GM18526 (cell line): ENCODE data around the gene AMFR.

Experiments
- POLR2A ChIP-seq: IDR thresholded peaks from 3 replicates; pipeline ENCODE4 v1.6.1; 2011; ENCODE audit not compliant: insufficient read length; ENCODE audit errors: extremely low read depth

The AMFR gene

DNA sequence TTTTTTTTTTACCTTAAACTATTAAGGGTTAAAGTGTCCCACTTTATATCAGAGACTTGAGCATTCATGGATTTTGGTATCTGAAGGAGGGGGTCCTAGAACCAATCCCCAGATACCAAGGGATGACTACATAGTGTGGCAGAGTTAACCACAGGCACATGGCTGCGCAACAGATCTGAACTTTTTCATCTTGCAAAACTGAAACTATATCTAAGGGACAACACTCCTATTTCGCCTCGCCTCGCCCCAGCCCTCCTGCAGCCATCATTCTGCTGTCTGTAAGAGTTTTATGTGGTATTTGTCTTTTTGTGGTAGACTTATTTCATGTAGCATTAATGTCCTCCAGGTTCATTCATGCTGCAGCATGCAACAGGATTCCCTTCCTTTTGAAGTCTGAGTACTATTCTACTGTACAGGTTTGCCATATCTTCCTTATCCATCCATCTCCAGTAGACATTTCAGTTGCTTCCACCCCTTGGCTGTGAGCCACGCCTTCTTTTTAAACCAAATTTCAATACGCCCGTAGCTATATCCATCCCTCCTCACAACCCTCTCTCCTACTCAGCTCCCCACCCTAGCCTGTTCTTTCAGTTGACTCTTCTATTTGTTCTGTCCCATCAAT is 53.2 kb downstream of the AMFR start:
- no peak for TF ChIP-seq POLR2A

DNA sequence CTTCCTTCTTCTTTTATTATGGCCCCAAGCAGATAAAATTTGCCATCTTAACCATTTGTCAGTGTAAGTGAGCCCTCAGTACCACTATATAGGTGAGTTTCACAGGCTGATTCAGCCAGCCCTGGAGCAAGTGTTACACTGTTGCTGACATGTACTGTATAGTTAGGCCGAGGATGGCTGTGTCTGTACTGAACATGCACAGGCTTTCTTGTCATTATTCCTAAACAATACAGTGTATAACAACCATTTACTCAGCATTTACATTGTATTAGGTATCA is 53.7 kb downstream of the AMFR start:
- no peak for TF ChIP-seq POLR2A

DNA sequence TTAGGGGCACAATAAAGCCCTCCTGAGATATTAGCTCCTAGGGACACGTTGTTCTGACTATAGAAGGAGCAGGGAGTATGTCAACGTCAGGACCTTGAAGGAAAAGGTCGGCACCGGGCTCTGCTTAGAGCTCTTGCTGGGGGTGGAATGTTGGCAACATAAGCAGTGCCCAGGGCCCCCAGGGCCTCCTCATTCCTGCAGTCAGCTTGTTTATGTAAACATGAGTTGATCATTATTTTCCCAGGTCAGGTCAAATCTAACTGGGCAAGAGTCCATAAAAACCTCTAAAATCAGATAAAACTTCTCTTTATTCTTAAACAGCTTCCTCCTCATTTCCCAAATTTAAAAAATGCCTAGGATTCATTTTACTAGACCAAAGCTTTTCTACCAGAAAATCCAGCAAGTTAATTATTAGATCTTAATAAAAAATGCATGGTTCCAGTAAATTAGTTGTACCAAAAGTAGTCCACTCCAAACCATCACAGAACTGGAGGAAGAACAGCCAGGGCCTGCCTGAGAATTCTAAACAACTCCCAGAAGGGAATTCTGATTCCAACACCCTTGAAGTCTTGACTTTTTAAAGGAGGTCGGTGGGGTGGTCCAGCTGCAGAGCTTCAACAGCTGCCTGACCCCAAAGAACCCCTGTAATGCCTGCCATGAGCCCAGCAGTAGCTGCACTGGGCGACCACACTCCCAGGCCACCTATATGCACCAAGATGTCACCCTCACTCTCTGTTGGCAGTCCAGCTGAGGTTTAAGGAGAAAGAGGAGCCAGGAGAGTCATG is 54.3 kb downstream of the AMFR start:
- no peak for TF ChIP-seq POLR2A

DNA sequence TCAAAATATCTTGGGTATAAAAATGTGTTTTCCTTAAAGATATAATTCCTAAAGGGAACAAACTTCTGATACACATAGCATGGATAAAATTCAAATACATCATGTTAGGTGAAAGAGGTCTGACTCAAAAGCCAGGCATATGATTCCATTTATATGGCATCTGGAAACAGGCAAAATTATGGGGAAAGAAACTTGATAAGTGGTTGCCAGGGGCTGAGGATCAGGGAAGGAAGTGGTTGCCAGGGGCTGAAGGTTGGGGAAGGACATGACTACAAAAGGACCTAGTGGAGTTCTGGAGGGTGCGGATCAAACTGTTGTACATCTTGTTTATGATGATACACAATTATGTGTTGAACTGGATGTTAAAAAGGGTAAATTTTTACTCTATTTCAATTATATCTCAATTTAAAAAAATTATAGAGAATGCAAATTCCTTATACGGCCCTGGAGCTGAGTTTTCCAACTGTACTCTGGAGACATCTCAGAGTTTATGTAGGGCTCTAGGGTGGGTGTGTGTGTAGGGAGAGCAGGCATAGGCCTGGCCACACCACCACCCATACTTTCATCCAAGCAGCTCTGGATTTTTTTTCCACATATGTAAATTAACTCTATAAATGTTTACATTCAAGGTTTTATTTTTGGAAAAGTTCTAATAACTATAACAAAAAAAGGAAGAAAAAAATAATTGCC is 55.0 kb downstream of the AMFR start:
- no peak for TF ChIP-seq POLR2A

DNA sequence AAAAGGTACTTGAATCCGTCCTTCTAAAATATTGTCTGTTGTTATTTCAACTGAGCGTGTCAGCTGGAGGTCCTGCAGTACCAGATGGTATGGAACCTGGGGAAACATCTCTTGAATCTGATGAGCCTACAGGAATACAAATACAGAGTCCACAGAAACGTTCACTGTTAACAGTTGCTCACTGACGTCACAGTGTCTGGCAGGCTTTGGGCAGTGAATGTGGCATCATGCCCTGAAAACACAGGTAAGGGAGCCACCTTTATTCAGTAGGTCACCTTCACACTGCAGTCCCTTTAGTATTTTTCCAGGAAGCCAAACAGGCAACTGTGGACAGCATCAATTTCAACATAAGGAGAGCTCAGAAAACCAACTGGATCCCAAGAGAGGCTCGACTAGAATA is 56.1 kb downstream of the AMFR start:
- TF ChIP-seq POLR2A = no peak

DNA sequence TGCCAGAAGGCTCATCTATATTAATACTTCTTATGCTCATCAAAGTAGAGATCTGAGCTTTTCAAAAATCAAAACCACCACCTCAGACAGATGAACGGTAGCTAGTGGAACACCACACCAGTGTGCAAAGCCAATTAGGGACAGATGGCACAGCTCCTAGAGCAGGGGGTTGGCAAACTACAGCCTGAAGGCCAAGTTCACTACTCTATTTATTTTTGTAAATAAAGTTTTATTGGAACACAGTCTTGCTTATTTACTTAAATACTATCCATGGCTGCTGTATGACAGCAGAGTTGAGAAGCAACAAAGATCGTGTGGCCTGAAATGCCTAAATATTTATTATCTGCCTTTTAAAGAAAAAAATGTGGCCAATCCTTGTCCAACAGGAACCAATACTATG is 56.8 kb downstream of the AMFR start:
- no peak for TF ChIP-seq POLR2A

DNA sequence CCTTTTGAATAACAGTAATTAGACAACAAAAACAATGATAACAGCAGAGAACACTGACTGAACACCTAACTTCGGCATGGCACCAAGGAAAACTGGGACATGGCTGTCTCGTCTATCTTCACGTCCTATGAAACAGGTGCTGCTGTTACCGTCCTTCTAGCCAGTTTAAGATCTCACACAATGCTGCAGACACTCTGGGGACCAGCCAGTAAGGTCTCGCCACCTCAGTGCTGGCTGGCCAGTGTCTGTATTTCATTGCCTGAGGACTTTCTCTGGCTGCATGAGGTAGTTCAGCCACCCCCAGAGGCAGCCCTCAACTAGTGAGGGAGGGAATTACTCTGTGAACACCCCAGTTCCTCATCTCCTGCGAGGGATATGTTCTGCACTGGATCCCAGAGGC is 57.6 kb downstream of the AMFR start:
- no peak for TF ChIP-seq POLR2A

DNA sequence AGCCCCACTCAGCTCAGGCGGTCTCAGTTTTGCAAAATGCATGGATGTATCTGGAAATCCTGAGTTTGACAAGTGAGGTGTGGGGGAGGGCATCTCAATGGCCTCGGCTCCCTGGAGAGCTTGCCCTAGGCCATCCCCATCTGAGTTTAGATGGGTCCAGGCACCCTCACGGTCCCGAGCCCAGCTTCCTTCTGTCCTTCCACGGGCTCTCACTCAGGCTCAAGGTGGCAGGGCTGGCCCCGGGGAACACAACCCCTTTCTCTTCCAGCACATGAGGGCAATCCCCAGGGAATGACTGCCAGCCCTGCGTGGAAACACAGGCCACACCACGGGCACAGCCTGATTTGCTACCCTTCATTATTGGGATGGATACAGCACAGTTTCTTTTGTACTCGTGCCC is 58.4 kb downstream of the AMFR start:
- TF ChIP-seq POLR2A = no peak

DNA sequence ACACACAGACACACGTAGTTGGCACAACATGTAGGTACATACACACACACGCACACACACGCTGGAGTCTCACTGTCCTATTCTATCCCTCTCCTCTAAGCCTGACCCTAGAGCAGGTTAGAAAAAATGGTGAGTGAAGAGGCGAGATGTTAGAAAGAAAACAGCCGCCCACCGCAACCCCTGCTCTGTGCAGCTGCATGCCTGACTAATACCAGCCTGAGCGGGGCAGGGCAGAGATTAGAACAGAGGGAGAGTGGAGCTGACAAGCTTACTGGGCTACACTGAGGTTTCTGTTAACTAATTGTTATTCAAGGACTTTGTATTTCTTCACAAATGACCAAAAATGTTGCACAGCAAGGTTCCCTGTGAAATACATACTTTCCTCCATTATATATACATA is 59.8 kb downstream of the AMFR start:
- TF ChIP-seq POLR2A = no peak

DNA sequence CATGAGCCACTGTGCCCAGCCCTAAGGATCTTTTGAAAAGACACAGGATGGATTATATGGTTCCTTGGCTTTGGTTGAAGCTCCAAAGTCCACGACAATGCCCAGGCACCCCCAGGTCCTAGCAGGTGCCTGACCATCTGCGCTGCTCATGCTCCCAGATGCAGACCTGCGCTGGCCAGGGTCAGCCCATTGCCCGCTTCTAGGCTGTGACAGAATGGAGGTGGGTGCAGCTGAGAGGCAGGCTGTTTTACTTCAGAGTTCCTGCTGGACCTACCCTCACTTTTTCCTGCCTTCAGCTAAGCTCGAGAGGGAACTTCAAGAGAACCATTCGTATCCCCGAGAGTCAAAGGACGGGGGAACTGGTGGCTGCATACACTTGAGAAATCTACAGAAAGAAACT is 60.5 kb downstream of the AMFR start:
- no peak for TF ChIP-seq POLR2A

DNA sequence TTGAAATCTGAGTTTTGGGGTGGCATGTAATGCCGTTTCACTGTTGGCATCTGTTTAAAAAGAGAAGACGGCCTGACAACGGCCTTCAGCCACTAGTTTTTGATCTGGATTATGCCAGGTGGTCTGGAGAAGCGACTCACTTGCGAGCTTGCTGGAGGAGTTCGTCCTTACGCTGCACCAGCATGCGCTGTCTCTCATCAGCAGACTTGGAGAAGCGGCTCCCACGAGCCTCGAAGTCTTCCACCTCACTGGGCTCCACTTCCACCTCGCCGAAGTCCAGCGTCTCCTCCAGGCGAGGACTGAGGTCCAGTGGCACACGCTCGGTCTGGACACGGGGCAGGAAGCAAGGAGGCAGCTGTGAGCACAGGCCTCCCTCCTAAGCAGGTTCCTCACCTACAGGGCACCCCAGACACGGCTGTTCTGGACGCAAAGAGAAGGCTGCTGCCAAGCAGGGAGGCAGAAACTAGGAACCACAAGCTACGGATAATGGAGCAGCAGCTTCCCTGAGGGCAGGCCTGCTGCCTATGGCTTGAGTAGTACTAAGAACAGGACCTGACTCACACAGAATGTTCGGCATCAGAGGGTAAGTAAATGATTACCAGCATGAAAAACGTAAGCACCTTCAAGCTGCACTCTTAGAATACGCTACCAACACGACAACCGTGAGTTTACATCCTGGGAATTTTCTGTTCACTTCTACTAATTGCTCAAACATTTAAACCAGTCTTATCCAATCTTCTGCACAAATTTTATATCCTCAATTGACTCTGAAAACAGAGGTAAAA is 61.4 kb downstream of the AMFR start:
- no peak for TF ChIP-seq POLR2A

DNA sequence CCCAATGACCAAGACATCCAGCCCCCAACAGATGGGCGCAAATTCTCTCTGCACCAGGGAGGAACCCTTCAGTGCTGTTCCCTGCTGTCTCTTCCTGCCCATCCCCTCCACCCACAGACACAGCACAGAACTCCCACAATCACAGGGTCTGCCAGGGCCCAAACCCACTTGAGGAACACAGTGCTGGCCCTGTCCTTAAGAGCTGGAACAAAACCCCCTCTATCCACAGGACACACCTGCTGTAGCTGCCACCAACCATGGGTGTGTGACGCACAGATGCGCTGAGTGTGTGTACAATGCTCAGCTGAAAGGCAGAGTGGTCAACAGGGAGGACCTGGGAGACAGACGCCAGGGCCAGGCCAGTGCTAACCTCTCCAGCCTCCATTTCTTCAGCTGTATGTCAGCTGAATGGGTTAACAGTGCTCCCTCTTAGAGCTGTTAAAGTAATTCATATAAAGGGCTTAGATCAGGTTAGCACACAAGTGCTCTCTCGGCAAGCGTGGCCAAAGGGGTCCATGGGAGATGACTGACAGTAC is 62.1 kb downstream of the AMFR start:
- no peak for TF ChIP-seq POLR2A

DNA sequence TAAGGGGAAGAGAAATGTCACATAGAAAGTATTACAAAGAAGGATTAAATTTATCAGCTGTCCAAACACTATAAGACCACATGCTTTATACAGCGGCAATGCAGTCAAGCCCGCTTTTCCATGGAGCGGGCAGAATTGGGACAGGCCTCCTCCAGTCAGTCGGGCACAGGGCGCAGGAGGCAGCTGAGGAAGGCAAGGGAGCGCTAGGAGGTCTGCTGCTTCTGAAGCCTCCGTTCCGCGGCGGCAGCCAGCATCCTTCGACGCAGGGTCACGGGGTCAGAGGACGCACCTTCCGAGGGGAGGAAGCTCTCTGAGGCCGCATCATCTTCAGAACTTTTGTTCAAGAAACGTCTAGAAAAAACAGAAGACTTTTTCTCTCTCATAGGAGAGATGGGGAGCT is 62.6 kb downstream of the AMFR start:
- no peak for TF ChIP-seq POLR2A

DNA sequence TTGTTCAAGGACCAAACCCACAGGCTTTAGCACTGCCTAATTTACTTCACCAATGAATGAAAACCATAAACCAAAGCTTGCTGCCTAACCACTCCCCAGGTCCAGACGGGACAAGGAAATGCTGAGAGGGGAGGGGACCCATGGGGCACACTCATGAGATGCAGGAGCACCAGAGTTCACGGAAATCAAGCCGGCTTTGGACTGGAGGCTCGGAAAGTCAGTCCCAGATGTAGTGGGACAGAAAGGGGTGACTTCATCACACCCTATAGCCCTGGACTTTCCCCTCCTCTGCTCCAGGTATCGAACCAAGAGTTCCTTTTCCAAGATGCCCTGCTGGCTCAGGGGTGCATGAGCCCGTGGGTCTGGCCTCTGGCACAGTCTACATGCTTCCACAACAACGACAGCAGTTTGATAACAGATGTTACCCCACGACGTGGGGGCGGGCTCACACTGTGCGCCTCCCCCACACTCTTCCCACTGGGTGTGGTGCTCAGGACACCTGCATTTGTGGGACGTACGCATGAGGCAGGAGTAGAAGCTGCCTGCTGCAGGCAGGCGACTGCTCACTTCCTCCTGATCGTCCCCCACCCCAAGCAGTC is 63.2 kb downstream of the AMFR start:
- no peak for TF ChIP-seq POLR2A
